GM18873 (cell line): ENCODE measurements around the gene SMIM15.
A peak's percentile ranks its signal among the peaks of the same experiment; 100 is the strongest.
"Not testable (repeated sequence)": the region's sequence is repeated elsewhere in the genome, so short reads cannot be mapped to it uniquely, and the experiment has no call there.

Experiments
- ATAC-seq: cut with Tn5 transposase; IDR thresholded peaks from one replicate; pipeline ENCODE4 v1.9.1; 2021; ENCODE audit warnings: mild to moderate bottlenecking, moderate library complexity, moderate number of reproducible peaks; ENCODE audit not compliant: unreplicated experiment, low FRiP score

SMIM15 gene, protein sequence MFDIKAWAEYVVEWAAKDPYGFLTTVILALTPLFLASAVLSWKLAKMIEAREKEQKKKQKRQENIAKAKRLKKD

DNA sequence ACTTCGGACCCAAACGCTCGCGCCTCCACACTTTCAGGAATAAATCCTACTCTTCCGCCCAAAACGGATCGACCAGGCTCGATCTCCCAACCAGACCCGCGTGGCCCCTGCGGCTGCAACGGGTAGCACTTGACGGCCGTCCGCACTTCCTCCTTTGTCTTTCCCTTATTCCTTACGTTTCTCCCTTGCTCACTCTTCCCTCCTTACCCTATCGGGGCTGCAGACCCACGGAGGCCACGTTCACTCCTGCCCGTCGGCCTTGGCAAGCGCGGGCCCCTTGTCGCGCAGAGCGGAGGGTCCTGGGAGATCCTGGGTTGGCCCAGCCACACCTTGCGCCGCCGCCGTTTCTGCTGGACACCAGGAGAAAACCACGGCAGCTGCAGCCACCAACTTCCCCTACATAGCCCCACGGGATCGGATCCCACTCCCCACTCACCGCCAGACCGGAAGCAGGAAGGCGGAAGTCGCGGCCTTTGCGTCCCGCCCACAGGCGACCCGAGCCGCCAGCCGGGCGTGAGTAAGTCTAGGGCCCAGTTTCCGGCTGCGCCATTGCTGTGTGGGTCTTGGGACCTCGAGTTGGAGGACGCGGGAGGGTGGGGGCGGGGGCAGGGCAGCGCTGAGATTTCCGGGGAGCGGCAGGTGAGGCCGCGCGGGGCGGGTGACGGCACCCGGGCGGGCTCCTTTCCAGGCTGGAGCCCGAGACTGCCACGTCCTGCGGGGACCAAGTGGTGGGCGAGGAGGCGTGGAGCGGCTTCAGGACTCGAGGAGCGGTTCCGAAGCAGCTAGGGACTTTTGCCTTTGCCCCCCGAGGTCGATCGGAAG lies at the start of gene SMIM15:
Gene SMIM15 (minus strand): TSS at position 459 of the 822 bp plus-strand sequence. CDS start 2,297 bp downstream, outside the sequence.
- ATAC-seq: peak; percentile 90

DNA sequence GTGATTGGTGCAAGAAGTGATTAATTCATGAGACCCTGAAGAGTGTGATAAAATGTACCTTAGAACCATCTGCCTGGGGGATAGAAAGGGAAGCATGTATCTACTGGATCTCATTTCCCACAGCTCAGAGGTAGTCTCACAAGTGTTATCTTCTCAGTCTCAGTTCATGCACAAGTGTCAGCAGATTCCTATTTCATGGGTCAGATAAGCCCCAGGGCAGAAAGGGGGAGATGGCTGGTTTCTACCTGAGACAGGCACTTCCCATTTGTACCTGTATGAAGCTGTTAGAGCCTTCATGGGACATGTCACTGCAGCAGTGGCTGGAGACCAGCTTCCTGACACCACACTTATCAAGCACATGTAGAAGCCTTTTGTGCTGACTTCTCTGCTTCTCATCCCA lies 45.6 kb upstream of the SMIM15 start:
- ATAC-seq: no peak

DNA sequence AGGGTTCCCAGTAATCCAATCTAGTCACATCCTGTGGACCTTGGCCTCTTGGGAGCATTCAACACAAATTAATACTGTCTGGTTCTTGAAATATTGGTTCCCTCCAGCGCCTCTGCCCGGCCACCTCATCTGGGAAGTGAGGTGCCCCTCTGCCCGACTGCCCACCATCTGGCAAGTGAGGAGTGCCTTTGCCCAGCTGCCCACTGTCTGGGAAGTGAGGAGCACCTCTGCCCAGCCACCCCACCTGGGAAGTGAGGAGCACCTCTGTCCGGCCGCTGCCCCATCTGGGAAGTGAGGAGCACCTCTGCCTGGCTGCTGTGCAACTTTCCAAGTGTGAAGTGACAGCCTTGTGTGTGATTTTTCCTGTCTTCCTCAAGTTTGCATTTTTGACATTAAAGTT lies 42.7 kb upstream of the SMIM15 start:
- no peak for ATAC-seq

DNA sequence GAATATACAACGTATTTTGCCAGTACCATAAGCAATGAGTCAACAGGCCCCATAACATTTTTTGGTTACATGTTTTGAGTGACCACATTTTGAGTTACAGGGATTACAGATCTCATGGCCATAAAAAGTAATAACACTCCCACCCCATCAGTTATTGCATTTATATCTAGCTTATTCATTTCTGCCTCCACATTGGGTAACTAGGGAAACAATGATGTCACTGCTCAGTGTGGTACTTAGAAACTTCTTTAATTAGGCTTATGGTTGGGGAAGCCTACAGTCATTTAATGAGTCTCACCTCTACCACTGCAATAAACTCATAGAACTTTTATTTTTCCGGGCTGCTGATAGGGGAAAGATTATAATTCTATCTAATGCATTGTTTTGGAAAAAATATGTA lies 39.9 kb upstream of the SMIM15 start:
- ATAC-seq: no peak

DNA sequence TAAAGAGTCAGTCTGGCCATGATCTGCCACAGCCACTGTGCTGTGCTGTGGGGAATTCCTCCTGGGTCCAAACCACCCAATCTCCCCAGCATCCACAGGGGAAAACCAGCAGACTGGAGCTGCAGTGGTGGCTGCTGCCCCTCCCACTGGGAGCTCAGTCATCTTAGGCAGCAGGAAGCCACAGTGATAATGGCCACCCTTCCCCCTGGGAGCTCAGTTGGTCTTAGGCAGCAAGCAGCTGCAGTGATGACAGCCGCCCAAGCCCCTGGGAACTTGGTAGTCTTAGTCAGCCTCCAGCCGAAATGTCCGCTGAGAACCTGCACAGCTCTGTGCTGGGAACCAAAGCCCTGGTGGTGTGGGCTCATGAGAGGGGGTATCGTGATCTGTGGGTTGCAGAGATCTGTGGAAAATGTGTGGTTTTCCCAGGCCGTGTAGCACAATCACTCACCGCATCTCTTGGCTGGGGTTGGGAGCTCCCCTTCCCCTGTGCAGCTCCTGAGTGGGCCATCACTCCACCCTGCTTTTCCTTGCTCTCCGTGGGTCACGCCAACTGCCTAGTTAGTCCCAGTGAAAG lies 38.4 kb upstream of the SMIM15 start:
- peak; percentile 78 for ATAC-seq

DNA sequence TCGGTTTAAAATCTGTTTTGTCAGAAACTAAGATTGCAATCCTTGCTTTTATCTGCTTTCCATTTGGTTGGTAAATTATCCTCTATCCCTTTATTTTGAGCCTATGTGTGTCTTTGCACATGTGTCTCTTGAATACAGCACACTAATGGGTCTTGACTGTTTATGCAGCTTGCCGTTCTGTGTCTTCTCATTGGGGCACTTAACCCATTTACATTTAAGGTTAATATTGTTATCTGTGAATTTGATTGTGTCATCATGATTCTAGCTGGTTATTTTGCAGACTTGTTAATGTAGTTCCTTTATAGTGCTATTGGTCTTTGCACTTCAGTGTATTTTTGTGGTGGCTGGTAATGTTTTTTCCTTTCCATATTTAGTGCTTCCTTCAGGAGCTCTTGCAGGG lies 36.3 kb upstream of the SMIM15 start:
- no peak for ATAC-seq

DNA sequence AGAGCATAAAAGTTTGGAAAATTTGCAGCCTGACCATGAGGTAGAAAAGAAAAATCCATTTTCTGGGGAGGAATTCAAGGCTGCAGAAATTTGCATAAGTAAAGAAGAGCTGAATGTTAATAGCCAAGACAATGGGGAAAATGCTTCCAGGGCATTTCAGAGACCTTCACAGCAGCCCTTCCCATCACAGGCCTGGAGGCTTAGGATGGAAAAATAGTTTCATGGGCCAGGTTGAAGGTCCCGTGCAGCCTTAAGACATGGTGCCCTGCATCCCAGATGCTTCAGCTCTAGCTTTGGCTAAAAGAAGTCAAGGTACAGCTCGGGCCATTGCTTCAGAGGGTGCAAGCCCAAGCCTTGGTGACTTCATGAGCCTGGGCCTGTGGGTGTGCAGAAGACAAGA lies 25.6 kb upstream of the SMIM15 start:
- not testable (repeated sequence) for ATAC-seq

DNA sequence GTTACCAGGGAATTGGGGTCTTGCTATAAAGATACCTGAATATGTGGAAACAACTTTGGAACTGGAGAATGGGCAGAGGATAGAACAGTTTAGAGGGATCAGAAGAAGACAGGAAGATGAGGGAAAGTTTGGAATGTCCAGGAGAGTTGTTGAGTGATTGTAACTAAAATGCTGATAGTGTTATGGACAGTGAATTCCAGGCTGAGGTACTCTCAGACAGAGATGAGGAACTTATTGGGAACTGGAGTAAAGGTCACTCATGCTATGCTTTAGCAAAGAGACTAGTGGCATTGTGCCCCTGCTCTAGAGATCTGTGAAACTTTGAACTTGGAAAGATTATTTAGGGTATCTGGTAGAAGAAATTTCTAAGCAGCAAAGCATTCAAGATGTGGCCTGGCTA lies 25.1 kb upstream of the SMIM15 start:
- ATAC-seq: not testable (repeated sequence)

DNA sequence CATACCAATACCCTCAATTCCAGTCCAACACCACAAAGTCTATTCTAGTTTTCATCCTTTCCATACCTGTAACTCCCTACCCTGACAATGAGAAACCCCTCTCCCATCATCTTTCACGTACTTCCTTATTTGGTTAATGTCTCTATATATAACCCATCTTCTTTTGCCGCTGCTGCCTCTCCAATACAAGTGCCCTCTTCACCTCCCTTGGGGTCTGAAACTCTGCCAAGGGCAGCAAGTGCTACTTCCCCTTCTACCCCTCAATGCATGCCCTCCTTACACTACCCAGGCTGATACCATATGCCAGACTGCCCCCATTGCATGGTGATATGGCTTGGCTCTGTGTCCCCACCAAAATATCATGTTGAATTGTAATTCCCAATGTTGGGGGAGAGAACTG lies 24.4 kb upstream of the SMIM15 start:
- ATAC-seq: no peak

DNA sequence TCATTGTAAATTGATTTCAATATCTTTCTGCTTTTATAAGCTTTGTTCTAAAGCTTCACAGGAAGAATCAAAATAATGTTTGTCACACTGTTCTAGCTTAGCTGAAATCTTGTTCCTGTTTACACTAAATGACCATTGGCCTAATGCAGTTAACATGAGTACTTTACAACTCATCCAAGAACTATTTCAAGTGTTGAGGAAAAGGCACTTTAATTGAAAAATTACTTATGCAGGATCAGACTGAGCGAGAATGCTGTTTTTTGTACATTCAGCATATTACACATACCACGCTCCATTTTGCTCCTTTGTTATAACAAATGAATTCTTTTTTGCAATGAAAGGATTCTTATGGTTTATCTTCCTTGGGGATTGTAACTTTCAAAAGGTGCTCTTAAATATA lies 22.4 kb upstream of the SMIM15 start:
- no peak for ATAC-seq

DNA sequence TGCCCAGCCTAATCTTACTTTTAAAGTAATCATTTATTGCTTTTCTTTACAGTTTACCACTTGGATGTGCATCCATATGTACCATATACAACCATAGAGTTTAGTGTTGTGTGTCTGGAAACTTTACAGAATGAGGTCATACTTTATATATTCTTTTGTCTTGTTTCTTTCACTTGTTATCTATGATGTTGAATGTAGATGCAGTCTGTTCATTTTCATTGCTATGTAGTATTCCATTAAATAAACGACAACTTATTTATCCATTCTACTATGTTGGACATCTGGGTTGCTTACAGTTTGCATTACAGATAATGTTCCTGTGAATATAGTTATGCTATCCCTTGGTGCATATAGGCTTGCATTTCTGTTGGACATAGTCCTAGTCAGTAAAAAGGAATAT lies 21.3 kb upstream of the SMIM15 start:
- no peak for ATAC-seq

DNA sequence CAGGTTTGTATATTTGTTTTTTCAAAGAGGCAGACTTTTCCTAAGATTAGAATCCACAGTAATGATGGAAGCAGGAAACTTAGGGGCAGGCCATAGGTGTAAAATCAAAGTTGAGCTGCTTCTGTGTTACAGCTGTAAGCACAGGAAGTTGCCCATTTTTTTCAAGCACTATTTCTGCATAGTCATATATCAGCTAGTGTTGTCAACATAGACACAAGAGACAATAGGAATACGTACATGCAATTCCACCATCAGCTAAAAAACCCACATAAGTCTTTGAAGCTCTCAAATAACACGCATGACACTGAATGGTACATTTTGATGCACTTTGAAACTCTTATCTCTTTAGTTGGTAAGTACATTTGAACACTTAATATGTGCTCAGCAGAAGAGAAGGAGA lies 20.2 kb upstream of the SMIM15 start:
- ATAC-seq: no peak

DNA sequence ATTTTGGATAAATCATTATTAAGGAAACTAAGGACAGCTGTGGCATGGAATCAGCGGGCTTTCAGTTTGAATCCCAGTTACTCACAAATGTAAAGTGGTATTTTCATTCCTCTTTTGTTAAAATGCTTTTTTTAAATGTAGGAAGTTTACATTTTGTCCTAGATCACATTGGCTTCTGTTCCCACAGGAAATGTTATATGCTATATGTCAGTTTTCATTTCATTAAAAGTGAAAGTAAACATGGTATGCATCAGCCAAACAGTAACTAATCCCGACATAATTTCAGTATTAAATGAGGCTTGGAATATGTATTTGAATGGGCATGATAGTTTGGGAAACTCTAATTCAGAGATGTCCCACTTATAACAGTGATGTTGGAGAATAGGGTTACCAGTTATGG lies 18.6 kb upstream of the SMIM15 start:
- no peak for ATAC-seq

DNA sequence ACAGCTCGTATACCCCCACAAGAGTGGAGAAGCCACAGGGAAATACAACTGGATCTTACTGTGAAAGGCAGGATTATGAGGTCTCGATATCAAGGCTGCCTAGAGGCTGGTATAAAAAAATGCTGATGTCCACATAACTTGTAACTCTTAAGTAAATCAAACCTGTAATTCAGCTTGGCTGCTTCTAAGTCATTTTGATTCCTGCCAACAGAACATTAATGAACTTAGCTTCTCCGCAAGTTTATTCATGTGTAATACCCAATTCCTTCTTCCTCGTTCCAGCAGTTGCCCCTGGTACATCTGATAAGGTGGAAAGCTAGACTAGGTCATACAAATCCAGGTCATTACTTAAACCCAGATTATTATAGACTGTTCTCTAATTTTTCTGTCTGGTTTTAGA lies 16.4 kb upstream of the SMIM15 start:
- no peak for ATAC-seq

DNA sequence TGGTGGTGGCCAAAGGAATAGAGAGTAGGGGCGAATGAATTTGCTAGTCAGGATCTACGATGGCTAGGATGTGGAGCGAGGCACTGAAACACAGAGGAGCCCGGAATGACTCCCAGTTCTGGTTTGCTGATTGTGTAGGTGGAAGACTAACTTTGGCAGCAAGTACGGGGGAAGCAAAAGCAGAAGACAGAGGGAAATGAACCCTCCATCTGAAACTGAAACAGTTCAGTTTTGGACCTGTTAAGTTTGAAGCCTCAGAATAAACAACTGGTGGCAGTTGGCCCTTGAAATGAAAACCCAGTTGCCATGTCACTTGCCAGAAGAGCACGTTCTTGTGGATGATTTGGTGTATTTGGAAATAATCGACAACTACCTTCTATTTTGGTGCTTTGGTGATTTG lies 15.4 kb upstream of the SMIM15 start:
- peak; percentile 63 for ATAC-seq

DNA sequence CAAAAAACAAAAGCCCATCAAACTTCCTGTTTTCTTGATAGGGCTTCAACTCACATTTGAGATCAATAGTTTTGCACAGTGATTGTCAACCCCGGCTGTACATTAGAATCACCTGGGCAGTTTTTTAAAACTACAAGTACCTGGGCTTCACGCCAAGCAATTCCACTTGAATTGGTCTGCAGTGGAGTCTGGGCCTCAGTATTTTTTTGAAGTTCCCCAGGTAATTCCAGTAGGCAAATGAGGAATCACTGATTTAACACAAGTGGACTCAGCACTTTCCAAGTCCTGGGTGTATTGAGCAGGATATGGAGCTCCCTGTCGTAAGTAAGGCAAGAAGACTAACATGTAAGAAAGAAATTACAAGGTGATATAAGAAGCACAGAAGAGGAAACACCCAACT lies 14.8 kb upstream of the SMIM15 start:
- ATAC-seq: no peak

DNA sequence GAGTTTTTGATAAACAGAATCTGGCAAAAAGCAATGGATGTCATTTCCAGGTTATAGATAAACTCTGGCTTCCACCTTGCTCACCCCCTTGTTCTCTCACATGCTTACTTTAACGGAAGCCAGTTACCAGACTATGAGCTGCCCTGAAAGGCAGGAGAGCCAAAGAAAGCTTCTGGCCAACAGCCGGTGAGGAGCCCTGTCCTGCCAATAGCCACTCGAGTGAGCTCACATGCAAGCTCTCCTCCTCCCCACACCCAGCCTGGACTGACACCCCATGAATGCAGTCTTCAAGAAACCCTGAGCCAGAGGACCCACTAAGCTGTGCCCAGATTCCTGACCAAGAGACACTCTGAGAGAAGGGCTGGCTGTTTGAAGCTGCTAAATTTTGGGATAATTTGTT lies 14.4 kb upstream of the SMIM15 start:
- ATAC-seq: no peak

DNA sequence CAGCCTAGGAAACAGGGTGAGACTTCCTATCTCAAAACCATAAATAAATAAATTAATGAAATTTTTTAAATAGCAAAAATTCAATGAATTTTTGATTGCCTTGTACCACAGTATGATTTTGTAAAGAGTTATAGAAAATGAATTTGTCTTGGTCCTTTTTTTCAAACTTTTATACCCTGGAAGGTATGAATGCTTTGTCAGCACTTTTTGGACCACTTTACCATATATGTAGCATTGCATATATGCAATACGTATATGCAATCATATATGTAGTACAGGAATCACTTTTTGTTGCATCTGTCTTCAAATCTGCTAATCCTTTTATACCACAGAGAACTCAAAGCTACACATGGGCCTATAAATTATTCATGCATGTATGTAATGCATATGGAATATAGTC lies 9.2 kb upstream of the SMIM15 start:
- no peak for ATAC-seq

DNA sequence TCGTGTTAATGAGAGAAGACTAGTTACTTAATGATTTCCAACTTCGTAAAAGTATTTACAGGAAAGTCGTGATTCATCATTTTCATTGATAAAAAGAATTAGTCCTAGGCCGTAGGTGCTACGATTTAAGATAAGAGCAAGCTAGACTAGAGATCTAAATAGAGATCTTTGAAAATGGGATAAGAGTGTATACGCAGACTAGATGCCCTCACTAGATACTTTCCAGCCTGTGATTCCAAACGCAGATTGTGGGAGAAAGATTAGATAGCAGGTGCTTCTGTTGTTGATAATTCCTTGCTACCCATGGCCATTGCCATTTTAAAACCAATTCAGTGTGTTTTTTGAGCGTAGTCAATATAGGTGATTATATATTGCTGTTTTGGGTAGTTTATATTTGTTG lies 6.7 kb upstream of the SMIM15 start:
- ATAC-seq: no peak

DNA sequence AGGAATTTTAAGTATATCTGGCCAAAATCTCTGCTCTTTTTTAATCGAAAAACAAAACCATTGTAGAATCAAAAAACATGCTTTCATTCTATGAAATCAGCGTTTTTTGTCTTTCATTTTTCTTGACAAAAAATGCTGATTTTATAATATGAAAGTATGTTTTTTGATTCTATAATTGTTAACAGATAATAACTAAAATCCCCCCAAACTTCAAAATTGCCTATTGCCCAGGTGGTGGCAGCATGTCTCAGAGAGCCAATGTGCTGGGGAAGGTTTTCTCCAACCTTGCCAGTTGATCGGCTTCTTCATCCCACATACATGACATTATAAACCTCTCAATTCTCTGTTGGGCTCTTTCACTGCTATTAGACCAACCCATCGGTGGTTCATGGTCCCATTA lies 5.1 kb upstream of the SMIM15 start:
- no peak for ATAC-seq

DNA sequence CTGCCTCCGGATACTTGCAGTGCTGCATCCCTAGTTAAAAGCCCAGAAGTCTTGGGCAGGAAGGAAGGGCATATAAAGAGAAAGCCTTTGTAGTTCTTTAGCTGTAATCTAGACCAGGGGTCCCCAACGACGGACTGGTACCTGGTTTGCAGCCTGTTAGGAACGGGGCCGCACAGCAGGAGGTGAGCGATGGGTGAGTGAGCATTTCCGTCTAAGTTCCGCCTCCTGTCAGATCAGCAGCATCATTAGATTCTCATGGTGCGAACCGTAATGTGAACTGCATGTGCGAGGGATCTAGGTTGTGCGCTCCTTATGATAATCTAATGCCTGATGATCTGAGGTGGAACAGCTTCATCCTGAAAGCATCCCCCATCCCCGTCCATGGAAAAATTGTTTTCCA lies 1.6 kb upstream of the SMIM15 start:
- ATAC-seq: no peak
